ENCODE results near the gene ATF2. TPM values are rescaled to one million over a fixed set of nuclear protein-coding genes. Genes with fewer than 3 reads are reported as not detected.
A peak's percentile ranks its signal among the peaks of the same experiment; 100 is the strongest.

Gene ATF2
- total and polyA plus RNA-seq, 9 of the 15 experiments (the other 6 are each of a cell fraction or from before 2014, with no cell fraction given), result 24.2 to 111 (median 45.9) TPM

GRCh38 chr2:175167792-175168563 is at the start of gene ATF2 (continued):
- TF ChIP-seq ZBTB8A (IDR thresholded peaks at IDR 0.05; ENCODE audit: partially characterized antibody) (no peak), YBX1 (IDR thresholded peaks at IDR 0.05) (no peak), RAD51 (IDR thresholded peaks at IDR 0.05; ENCODE audit: borderline replicate concordance, low read depth) (peak; percentile 89), TFAP4 (CRISPR knock-in tag; IDR thresholded peaks at IDR 0.05; ENCODE audit: borderline replicate concordance) (peak; percentile 95), WHSC1 (IDR thresholded peaks at IDR 0.05; ENCODE audit: low read length) (no peak), HSF4 (CRISPR knock-in tag; IDR thresholded peaks at IDR 0.05; ENCODE audit: borderline replicate concordance) (no peak), FIP1L1 (IDR thresholded peaks at IDR 0.05; ENCODE audit: low read depth, low read length, poor library complexity, severe bottlenecking) (peak; percentile 69), ZNF121 (CRISPR knock-in tag; conservative IDR thresholded peaks at IDR 0.05) (no peak), SMARCA4 (IDR thresholded peaks at IDR 0.05) (0 out of 2 replicates have a peak, but pooled peaks have one; percentile 27), SNRNP70 (optimal IDR thresholded peaks at IDR 0.05; ENCODE audit: low read depth, low read length) (no peak), CREB1 (IDR thresholded peaks at IDR 0.05) (peak; percentile 11), CREB1 (CRISPR knock-in tag; IDR thresholded peaks at IDR 0.05) (peak; percentile 46), SP2 (IDR thresholded peaks at IDR 0.05; ENCODE audit: extremely low read depth, low read depth, low read length, poor library complexity, severe bottlenecking) (no peak), RBM14 (IDR thresholded peaks at IDR 0.05; ENCODE audit: borderline replicate concordance, insufficient read depth, low read depth, low read length) (no peak), ZNF583 (CRISPR knock-in tag; IDR thresholded peaks at IDR 0.05) (0 out of 2 replicates have a peak, but pooled peaks have one; percentile 0), DPF2 (IDR thresholded peaks at IDR 0.05) (peak; percentile 60), E2F4 (CRISPR knock-in tag; IDR thresholded peaks at IDR 0.05; ENCODE audit: low read depth) (peak; percentile 21; the same call in 1 of the 2 replicates), ARID4B (CRISPR knock-in tag; IDR thresholded peaks at IDR 0.05) (peak; percentile 86; the same call in 1 of the 2 replicates), SP1 (CRISPR knock-in tag; IDR thresholded peaks at IDR 0.05) (peak; percentile 91), ZNF79 (CRISPR knock-in tag; IDR thresholded peaks at IDR 0.05; ENCODE audit: low read depth) (no peak), ILK (tag; IDR thresholded peaks at IDR 0.05; ENCODE audit: borderline replicate concordance, low read depth) (no peak), ERF (CRISPR knock-in tag; IDR thresholded peaks at IDR 0.05) (no peak; the same call in none of the 2 replicates), GATAD2A (IDR thresholded peaks at IDR 0.05) (0 out of 2 replicates have a peak, but pooled peaks have one; percentile 0), MEIS2 (IDR thresholded peaks at IDR 0.05; ENCODE audit: partially characterized antibody) (no peak)
